Astrocyte (in vitro differentiated cells and primary cell): ENCODE measurements around the gene UGT1A1.

Experiments
- EZH2 ChIP-seq: IDR thresholded peaks from 2 replicates; pipeline ENCODE4 v1.6.1; 2012; ENCODE audit warnings: mild to moderate bottlenecking, low read length, inconsistent platforms; ENCODE audit not compliant: insufficient read depth
- TF ChIP-seq, protein P1 (sequence below): IDR thresholded peaks from 2 replicates; pipeline ENCODE4 v1.5.1; 2011; ENCODE audit warnings: low read depth, mild to moderate bottlenecking, inconsistent platforms, low read length, moderate library complexity; ENCODE audit not compliant: insufficient read depth

- TF ChIP-seq, protein P1, sequence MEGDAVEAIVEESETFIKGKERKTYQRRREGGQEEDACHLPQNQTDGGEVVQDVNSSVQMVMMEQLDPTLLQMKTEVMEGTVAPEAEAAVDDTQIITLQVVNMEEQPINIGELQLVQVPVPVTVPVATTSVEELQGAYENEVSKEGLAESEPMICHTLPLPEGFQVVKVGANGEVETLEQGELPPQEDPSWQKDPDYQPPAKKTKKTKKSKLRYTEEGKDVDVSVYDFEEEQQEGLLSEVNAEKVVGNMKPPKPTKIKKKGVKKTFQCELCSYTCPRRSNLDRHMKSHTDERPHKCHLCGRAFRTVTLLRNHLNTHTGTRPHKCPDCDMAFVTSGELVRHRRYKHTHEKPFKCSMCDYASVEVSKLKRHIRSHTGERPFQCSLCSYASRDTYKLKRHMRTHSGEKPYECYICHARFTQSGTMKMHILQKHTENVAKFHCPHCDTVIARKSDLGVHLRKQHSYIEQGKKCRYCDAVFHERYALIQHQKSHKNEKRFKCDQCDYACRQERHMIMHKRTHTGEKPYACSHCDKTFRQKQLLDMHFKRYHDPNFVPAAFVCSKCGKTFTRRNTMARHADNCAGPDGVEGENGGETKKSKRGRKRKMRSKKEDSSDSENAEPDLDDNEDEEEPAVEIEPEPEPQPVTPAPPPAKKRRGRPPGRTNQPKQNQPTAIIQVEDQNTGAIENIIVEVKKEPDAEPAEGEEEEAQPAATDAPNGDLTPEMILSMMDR, result no peak
- TF ChIP-seq EZH2, result no peak
These were observed 58.9 kb downstream of the UGT1A1 start for GRCh38 chr2:233818639-233819621.
